Left forelimb (tissue), 1 donor: ENCODE measurements around the gene SUMO4.

ENCODE experiments used
- DNase-seq: peaks from one replicate; pipeline ENCODE4 v3.0.0-alpha.2; 2018; ENCODE audit warnings: low spot score

The SUMO4 gene

GRCh38 chr6:149389509-149390297 lies 10.4 kb upstream of the SUMO4 start:
- no peak for DNase-seq

GRCh38 chr6:149392093-149392492 lies 8.0 kb upstream of the SUMO4 start:
- DNase-seq: no peak

- no peak for DNase-seq
Measured at GRCh38 chr6:149392535-149392934, 7.5 kb upstream of the SUMO4 start.

GRCh38 chr6:149393002-149393679 lies 6.9 kb upstream of the SUMO4 start:
- DNase-seq: no peak

GRCh38 chr6:149395185-149395584 lies 4.9 kb upstream of the SUMO4 start:
- DNase-seq: no peak

GRCh38 chr6:149397384-149397783 lies 2.7 kb upstream of the SUMO4 start:
- DNase-seq: no peak

- no peak for DNase-seq
Measured at GRCh38 chr6:149403534-149403933, 3.5 kb downstream of the SUMO4 start.

- DNase-seq: no peak
Measured at GRCh38 chr6:149405823-149406765, 6.0 kb downstream of the SUMO4 start.

- DNase-seq: no peak
Measured at GRCh38 chr6:149409617-149410016, 9.6 kb downstream of the SUMO4 start.

GRCh38 chr6:149410557-149410956 lies 10.5 kb downstream of the SUMO4 start:
- DNase-seq: no peak

GRCh38 chr6:149414009-149414408 lies 13.9 kb downstream of the SUMO4 start:
- DNase-seq: no peak

GRCh38 chr6:149414821-149415220 lies 14.8 kb downstream of the SUMO4 start:
- no peak for DNase-seq

- no peak for DNase-seq
Measured at GRCh38 chr6:149419696-149420404, 19.8 kb downstream of the SUMO4 start.

- no peak for DNase-seq
Measured at GRCh38 chr6:149421132-149421531, 21.1 kb downstream of the SUMO4 start.

- DNase-seq: no peak
Measured at GRCh38 chr6:149422581-149422980, 22.5 kb downstream of the SUMO4 start.

GRCh38 chr6:149423964-149424440 lies 23.9 kb downstream of the SUMO4 start:
- no peak for DNase-seq

GRCh38 chr6:149425224-149425623 lies 25.2 kb downstream of the SUMO4 start:
- no peak for DNase-seq

GRCh38 chr6:149425754-149426153 lies 25.7 kb downstream of the SUMO4 start:
- DNase-seq: no peak

- DNase-seq: no peak
Measured at GRCh38 chr6:149428606-149429005, 28.5 kb downstream of the SUMO4 start.

GRCh38 chr6:149429427-149430360 lies 29.6 kb downstream of the SUMO4 start:
- DNase-seq: no peak
